Neural progenitor cell (in vitro differentiated cells): ENCODE measurements around the gene TINCR.

Experiments used
- EZH2 ChIP-seq: fragments of 200-600 bp; sonication (generic); IDR thresholded peaks from 2 replicates; pipeline ENCODE4 v1.6.1; 2017; ENCODE audit warnings: antibody characterized with exemption, mild to moderate bottlenecking, moderate library complexity
- TF ChIP-seq, protein P1 (sequence below): fragments of 200-600 bp; sonication (generic); IDR thresholded peaks from 2 replicates; pipeline ENCODE4 v1.5.1; 2017; ENCODE audit warnings: antibody characterized with exemption, mild to moderate bottlenecking

DNA sequence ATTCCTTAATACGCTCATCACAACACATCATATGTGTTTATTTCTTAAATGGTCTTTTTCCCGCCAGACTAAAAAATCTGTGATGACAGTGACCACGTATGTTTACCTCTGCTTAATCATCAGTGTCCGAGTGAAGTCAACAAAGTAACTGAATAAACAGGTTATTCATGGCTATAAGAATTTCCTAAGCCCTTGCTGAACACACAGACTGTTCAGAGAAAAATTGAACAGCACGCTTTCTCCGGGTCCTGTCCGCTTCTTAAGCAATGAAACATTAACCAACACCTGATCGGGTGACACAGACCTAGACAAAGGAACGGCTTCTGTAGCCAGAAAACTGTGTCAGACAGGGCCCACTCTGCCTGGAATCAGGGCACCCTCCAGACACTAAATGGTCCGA, 40.5 kb upstream of the TINCR start:
- TF ChIP-seq, protein P1, sequence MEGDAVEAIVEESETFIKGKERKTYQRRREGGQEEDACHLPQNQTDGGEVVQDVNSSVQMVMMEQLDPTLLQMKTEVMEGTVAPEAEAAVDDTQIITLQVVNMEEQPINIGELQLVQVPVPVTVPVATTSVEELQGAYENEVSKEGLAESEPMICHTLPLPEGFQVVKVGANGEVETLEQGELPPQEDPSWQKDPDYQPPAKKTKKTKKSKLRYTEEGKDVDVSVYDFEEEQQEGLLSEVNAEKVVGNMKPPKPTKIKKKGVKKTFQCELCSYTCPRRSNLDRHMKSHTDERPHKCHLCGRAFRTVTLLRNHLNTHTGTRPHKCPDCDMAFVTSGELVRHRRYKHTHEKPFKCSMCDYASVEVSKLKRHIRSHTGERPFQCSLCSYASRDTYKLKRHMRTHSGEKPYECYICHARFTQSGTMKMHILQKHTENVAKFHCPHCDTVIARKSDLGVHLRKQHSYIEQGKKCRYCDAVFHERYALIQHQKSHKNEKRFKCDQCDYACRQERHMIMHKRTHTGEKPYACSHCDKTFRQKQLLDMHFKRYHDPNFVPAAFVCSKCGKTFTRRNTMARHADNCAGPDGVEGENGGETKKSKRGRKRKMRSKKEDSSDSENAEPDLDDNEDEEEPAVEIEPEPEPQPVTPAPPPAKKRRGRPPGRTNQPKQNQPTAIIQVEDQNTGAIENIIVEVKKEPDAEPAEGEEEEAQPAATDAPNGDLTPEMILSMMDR = no peak
- TF ChIP-seq EZH2 = no peak
